ENCODE data around the gene C6orf47. TPM values are rescaled to one million over a fixed set of nuclear protein-coding genes. Genes with fewer than 3 reads are reported as not detected.

Gene C6orf47
- total RNA-seq, 6 experiments from 2014 or later = 13.4 to 16.2 (median 14.9) TPM

GRCh38 chr6:31643818-31644454 lies 16.6 kb downstream of the C6orf47 start:
- Mint-ChIP-seq H3K27me3 (ENCODE audit: insufficient read depth) (peaks cover 3% of the 10 kb centered on the region), H3K4me1 (ENCODE audit: low read depth) (peaks cover 24% of the 10 kb centered on the region), H3K27ac (no peak overlapping the region), H3K36me3 (ENCODE audit: low read depth) (peaks cover 21% of the 10 kb centered on the region), H3K9me3 (no peaks in the 10 kb centered on the region), H3K4me3 (no peak overlapping the region)
- no peak for TF ChIP-seq CTCF (IDR thresholded peaks at IDR 0.05)
- no peak for DNase-seq

GRCh38 chr6:31642798-31643570 lies 17.6 kb downstream of the C6orf47 start:
- no peaks in the 10 kb centered on the region for H3K9me3 Mint-ChIP-seq
- H3K4me1 Mint-ChIP-seq (ENCODE audit: low read depth) = peaks cover 28% of the 10 kb centered on the region
- no peak overlapping the region for H3K27ac Mint-ChIP-seq
- no peak for TF ChIP-seq CTCF (IDR thresholded peaks at IDR 0.05)
- DNase-seq = no peak
- H3K27me3 Mint-ChIP-seq (ENCODE audit: insufficient read depth) = peaks cover 6% of the 10 kb centered on the region
- peaks cover 24% of the 10 kb centered on the region for H3K36me3 Mint-ChIP-seq (ENCODE audit: low read depth)
- no peak overlapping the region for H3K4me3 Mint-ChIP-seq

- Mint-ChIP-seq H3K4me1 (ENCODE audit: low read depth) (peaks cover 40% of the 10 kb centered on the region), H3K36me3 (ENCODE audit: low read depth) (peaks cover 37% of the 10 kb centered on the region), H3K27me3 (ENCODE audit: insufficient read depth) (peaks cover 6% of the 10 kb centered on the region), H3K4me3 (no peak overlapping the region), H3K9me3 (no peaks in the 10 kb centered on the region), H3K27ac (peak overlapping the region; percentile 91)
- DNase-seq = no peak
- no peak for TF ChIP-seq CTCF (IDR thresholded peaks at IDR 0.05)
Observed at GRCh38 chr6:31641370-31641769, 19.2 kb downstream of the C6orf47 start.

GRCh38 chr6:31640612-31641011 lies 20.0 kb downstream of the C6orf47 start:
- Mint-ChIP-seq H3K4me1 (ENCODE audit: low read depth) (peaks cover 44% of the 10 kb centered on the region), H3K4me3 (no peak overlapping the region), H3K9me3 (no peaks in the 10 kb centered on the region), H3K27me3 (ENCODE audit: insufficient read depth) (peaks cover 7% of the 10 kb centered on the region), H3K27ac (peak overlapping the region; percentile 91), H3K36me3 (ENCODE audit: low read depth) (peaks cover 43% of the 10 kb centered on the region)
- TF ChIP-seq CTCF (IDR thresholded peaks at IDR 0.05) = no peak
- DNase-seq = no peak

- H3K4me3 Mint-ChIP-seq = peak overlapping the region; percentile 37
- no peaks in the 10 kb centered on the region for H3K9me3 Mint-ChIP-seq
Observed at GRCh38 chr6:31639449-31639861, 21.1 kb downstream of the C6orf47 start.

More at GRCh38 chr6:31639449-31639861, 21.1 kb downstream of the C6orf47 start:
- Mint-ChIP-seq H3K36me3 (ENCODE audit: low read depth) (peaks cover 48% of the 10 kb centered on the region), H3K27me3 (ENCODE audit: insufficient read depth) (peaks cover 7% of the 10 kb centered on the region), H3K27ac (peak overlapping the region; percentile 91), H3K4me1 (ENCODE audit: low read depth) (peaks cover 50% of the 10 kb centered on the region)
- no peak for TF ChIP-seq CTCF (IDR thresholded peaks at IDR 0.05)
- peak; percentile 65 for DNase-seq

All from HFFc6 (cell line).